IMR-90 (cell line): ENCODE results near the gene ENO3. TPM values are rescaled to one million over a fixed set of nuclear protein-coding genes. Genes with fewer than 3 reads are reported as not detected.
A peak's percentile ranks its signal among the peaks of the same experiment; 100 is the strongest.

Experiments
- ATAC-seq: fragments of 200-7000 bp; cut with Tn5 transposase; 2 replicates; pipeline ENCODE4 v1.9.1; 2020; ENCODE audit warnings: low read depth, mild to moderate bottlenecking, moderate library complexity
- BruUV-seq: library from RNA; stranded (reverse); fragments of 400-500 nt; replicated peaks from 2 replicates; lab custom pipeline; 2021; lab: Mats Ljungman, UMichigan
- CTCF ChIA-PET: fragments of 300-600 bp; formaldehyde crosslinking; extraction: SDS; loops from one replicate; lab custom pipeline; 2021; ENCODE audit warnings: antibody characterized with exemption; lab: Yijun Ruan, JAX
- POLR2A ChIA-PET: fragments of 300-600 bp; sonication (Branson Sonifier 250); formaldehyde crosslinking; loops from one replicate; lab custom pipeline; 2022; ENCODE audit warnings: antibody characterized with exemption; ENCODE audit not compliant: unreplicated experiment; lab: Charles Lee
- DNase-seq: peaks from one replicate; pipeline ENCODE4 v3.0.0; 2013
- H2AFZ ChIP-seq: replicated peaks from 2 replicates; pipeline ENCODE3; 2013; ENCODE audit warnings: low read length, mild to moderate bottlenecking; ENCODE audit not compliant: poor library complexity
- H2AK5ac ChIP-seq: 2 replicates; pipeline ENCODE4 v1.6.1; 2013; ENCODE audit warnings: low read depth, low read length, inconsistent platforms
- H2AK9ac ChIP-seq: replicated peaks from 2 replicates; pipeline ENCODE3; 2013; ENCODE audit warnings: mild to moderate bottlenecking, low read depth, low read length, moderate library complexity; ENCODE audit not compliant: poor library complexity
- H2BK120ac ChIP-seq: 2 replicates; pipeline ENCODE4 v1.6.1; 2013; ENCODE audit warnings: low read depth, low read length, inconsistent platforms
- H2BK15ac ChIP-seq: 3 replicates; pipeline ENCODE4 v1.6.1; 2013; ENCODE audit warnings: low read depth, low read length, inconsistent platforms
- H2BK20ac ChIP-seq: 2 replicates; pipeline ENCODE4 v1.6.1; 2013; ENCODE audit warnings: low read depth, mild to moderate bottlenecking, inconsistent platforms, low read length, moderate library complexity
- H2BK5ac ChIP-seq: 2 replicates; pipeline ENCODE4 v1.6.1; 2013; ENCODE audit warnings: mild to moderate bottlenecking, low read depth, low read length, inconsistent platforms; ENCODE audit not compliant: poor library complexity, severe bottlenecking
- H3K14ac ChIP-seq: replicated peaks from 2 replicates; pipeline ENCODE4 v1.6.1; 2013; ENCODE audit warnings: low read depth, low read length, inconsistent platforms
- H3K18ac ChIP-seq: 2 replicates; pipeline ENCODE4 v1.6.1; 2013; ENCODE audit warnings: low read depth, low read length, control low read depth
- H3K23ac ChIP-seq: 2 replicates; pipeline ENCODE4 v1.6.1; 2013; ENCODE audit warnings: low read depth, low read length, inconsistent platforms
- H3K27ac ChIP-seq: 2 replicates; pipeline ENCODE4 v1.5.1; 2013; ENCODE audit warnings: mild to moderate bottlenecking, control low read depth, low read length; ENCODE audit not compliant: insufficient read depth
- H3K27me3 ChIP-seq: 2 replicates; pipeline ENCODE4 v1.6.1; 2013; ENCODE audit warnings: low read length; ENCODE audit not compliant: control insufficient read depth, insufficient read depth
- H3K36me3 ChIP-seq: 2 replicates; pipeline ENCODE4 v1.6.1; 2013; ENCODE audit warnings: low read length, mixed read lengths; ENCODE audit not compliant: control insufficient read depth, insufficient read depth
- H3K4ac ChIP-seq: 2 replicates; pipeline ENCODE4 v1.6.1; 2013; ENCODE audit warnings: low read depth, low read length, inconsistent platforms
- H3K4me1 ChIP-seq: 2 replicates; pipeline ENCODE4 v1.6.1; 2013; ENCODE audit warnings: low read length, mixed read lengths; ENCODE audit not compliant: control insufficient read depth, insufficient read depth
- H3K4me2 ChIP-seq: 2 replicates; pipeline ENCODE4 v1.6.1; 2013; ENCODE audit warnings: low read depth, mild to moderate bottlenecking, control low read depth, low read length, moderate library complexity
- H3K4me3 ChIP-seq: 2 replicates; pipeline ENCODE4 v1.5.1; 2013; ENCODE audit warnings: low read depth, mild to moderate bottlenecking, control low read depth, low read length, moderate library complexity; ENCODE audit not compliant: insufficient read depth
- H3K56ac ChIP-seq: 2 replicates; pipeline ENCODE4 v1.6.1; 2013; ENCODE audit warnings: low read length, inconsistent platforms; ENCODE audit not compliant: insufficient read depth; ENCODE audit errors: extremely low read depth
- H3K79me1 ChIP-seq, 2 experiments: 2 replicates each; pipeline ENCODE4 v1.6.1; 2013; ENCODE audit warnings: low read length in 2 of 2, inconsistent platforms in 1 of 2, low read depth in 1 of 2
- H3K9ac ChIP-seq: 2 replicates; pipeline ENCODE4 v1.6.1; 2013; ENCODE audit warnings: low read depth, low read length, control low read depth
- H3K9me1 ChIP-seq: 2 replicates; pipeline ENCODE4 v1.6.1; 2013; ENCODE audit warnings: low read length, inconsistent platforms; ENCODE audit not compliant: insufficient read depth
- H3K9me3 ChIP-seq: 2 replicates; pipeline ENCODE4 v1.6.1; 2013; ENCODE audit warnings: low read length; ENCODE audit not compliant: control insufficient read depth, insufficient read depth
- H4K20me1 ChIP-seq: 2 replicates; pipeline ENCODE4 v1.6.1; 2013; ENCODE audit warnings: low read length, inconsistent platforms; ENCODE audit not compliant: insufficient read depth
- H4K5ac ChIP-seq: 2 replicates; pipeline ENCODE4 v1.6.1; 2013; ENCODE audit warnings: mild to moderate bottlenecking, low read depth, low read length, control low read depth
- H4K8ac ChIP-seq, 2 experiments: 2 replicates each; pipeline ENCODE4 v1.6.1; 2013; ENCODE audit warnings: low read depth in 2 of 2, low read length in 2 of 2, control low read depth in 1 of 2, inconsistent platforms in 1 of 2
- H4K91ac ChIP-seq: 2 replicates; pipeline ENCODE4 v1.6.1; 2013; ENCODE audit warnings: low read depth, low read length, inconsistent platforms; ENCODE audit not compliant: insufficient read depth
- BHLHE40 ChIP-seq: fragments of 150-350 bp; IDR thresholded peaks from 2 replicates; pipeline ENCODE4 v1.6.1; 2016; ENCODE audit warnings: mild to moderate bottlenecking, low read depth, low read length
- CEBPB ChIP-seq: IDR thresholded peaks from 2 replicates; pipeline ENCODE4 v1.6.1; 2012; ENCODE audit warnings: low read depth, low read length, improper control_type of control experiment
- CTCF ChIP-seq: conservative IDR thresholded peaks from 2 replicates; pipeline ENCODE4 v1.5.1; 2012; ENCODE audit warnings: mild to moderate bottlenecking, low read depth, low read length, improper control_type of control experiment
- FOS ChIP-seq: fragments of 150-350 bp; IDR thresholded peaks from 2 replicates; pipeline ENCODE4 v1.6.1; 2016; ENCODE audit warnings: low read depth, low read length
- MAFK ChIP-seq: IDR thresholded peaks from 2 replicates; pipeline ENCODE4 v1.6.1; 2012; ENCODE audit warnings: low read depth, low read length, improper control_type of control experiment
- MAZ ChIP-seq: IDR thresholded peaks from 2 replicates; pipeline ENCODE4 v1.6.1; 2012; ENCODE audit warnings: low read depth, mild to moderate bottlenecking, low read length, improper control_type of control experiment, moderate library complexity, borderline replicate concordance
- MXI1 ChIP-seq: IDR thresholded peaks from 2 replicates; pipeline ENCODE4 v1.6.1; 2012; ENCODE audit warnings: low read depth, mild to moderate bottlenecking, low read length, moderate library complexity, borderline replicate concordance
- NFE2L2 ChIP-seq: fragments of 150-350 bp; IDR thresholded peaks from 2 replicates; pipeline ENCODE4 v1.6.1; 2016; ENCODE audit warnings: low read depth, mild to moderate bottlenecking, low read length
- POLR2A ChIP-seq: IDR thresholded peaks from 2 replicates; pipeline ENCODE4 v1.6.1; 2012; ENCODE audit warnings: mild to moderate bottlenecking, low read depth, low read length
- RAD21 ChIP-seq: IDR thresholded peaks from 2 replicates; pipeline ENCODE4 v1.6.1; 2012; ENCODE audit warnings: low read length, improper control_type of control experiment
- RCOR1 ChIP-seq: IDR thresholded peaks from 2 replicates; pipeline ENCODE4 v1.6.1; 2012; ENCODE audit warnings: mild to moderate bottlenecking, low read length, improper control_type of control experiment; ENCODE audit not compliant: insufficient replicate concordance
- RFX5 ChIP-seq: IDR thresholded peaks from 2 replicates; pipeline ENCODE4 v1.8.0; 2012; ENCODE audit warnings: low read depth, mild to moderate bottlenecking, low read length, moderate library complexity
- SMC3 ChIP-seq: fragments of 150-350 bp; IDR thresholded peaks from 2 replicates; pipeline ENCODE4 v1.6.1; 2016; ENCODE audit warnings: low read depth, mild to moderate bottlenecking, antibody characterized with exemption, low read length, moderate library complexity
- WGBS, 2 experiments: methylation state at CpG; one replicate each; pipeline versions ENCODE4 v1.1.5 to v1.1.7; 2013; ENCODE audit warnings: missing lambda C conversion rate in 2 of 2; ENCODE audit not compliant: insufficient read length in 1 of 2; ENCODE audit errors: extremely low coverage in 2 of 2; 5-methylcytosine and 5-hydroxymethylcytosine counted together
- dilution Hi-C: fragments of 300-500 bp; cut with HindIII; formaldehyde crosslinking; loops from one replicate; pipeline ENCODE4 v1.14.3; 2018; ENCODE audit warnings: low sequenced_read_pairs; ENCODE audit not compliant: unreplicated experiment
- in situ Hi-C: fragments of 300-500 bp; cut with MboI; formaldehyde crosslinking; loops from 3 replicates; pipeline ENCODE4 v1.14.3; 2019; ENCODE audit warnings: low sequenced_read_pairs, inconsistent platforms, mixed read lengths
- intact Hi-C: fragments of 100-400 bp; cut with micrococcal nuclease; formaldehyde crosslinking; loops from 2 replicates; pipeline ENCODE4 v1.10.0; 2022
- polyA plus RNA-seq, 3 experiments: library from polyadenylated mRNA; depleted of rRNA; stranded (reverse); fragments of >200 nt; gene quantifications; 2 replicates each; pipeline ENCODE4 v1.2.3, GENCODE V29; 2012; ENCODE audit warnings: low replicate concordance in 1 of 3
- total RNA-seq: library from RNA; depleted of rRNA; stranded (reverse); fragments of >200 nt; gene quantifications from 2 replicates; pipeline ENCODE4 v1.2.3, GENCODE V29; 2012

Gene ENO3
- total and polyA plus RNA-seq, 2 of the 4 experiments (the other 2 are of a cell fraction) = 1.4 to 5.1 TPM

- peak overlapping the region; percentile 97 for H3K9ac ChIP-seq
- peak overlapping the region; percentile 98 for H2BK5ac ChIP-seq
- H3K18ac ChIP-seq = no peak overlapping the region
- no peak overlapping the region for H4K5ac ChIP-seq
- peak overlapping the region; percentile 46 for H2AK9ac ChIP-seq
- H3K79me1 ChIP-seq = peaks cover 12 to 47% of the 10 kb centered on the region in 2 experiments; a peak in 3 of 4 replicates
- peak overlapping the region; percentile 26; the same call in 1 of the 2 replicates for H3K56ac ChIP-seq
- H2AK5ac ChIP-seq = peak overlapping the region; percentile 94
- WGBS, 2 experiments = 0 to 100% methylated on average over 1 of the region's 7 CpGs
- in situ Hi-C loops (no loop called here), dilution Hi-C loops (no loop called here), intact Hi-C loops (no loop called here)
- peaks cover 16% of the 10 kb centered on the region for H3K4me1 ChIP-seq
- no peak overlapping the region for H2BK120ac ChIP-seq
- peak; percentile 10 for ATAC-seq
- H3K9me3 ChIP-seq = no peaks in the 10 kb centered on the region
- POLR2A ChIA-PET = interaction anchor here (0.7 to 2.2 kb wide), 3 partner anchors 22 to 52 kb away, joined by 3 to 6 read pairs (median 4); partner anchors contain the start of genes CAMTA2, INCA1 and SPAG7
- H2BK15ac ChIP-seq = no peak overlapping the region
- peaks cover 41% of the 10 kb centered on the region for H3K36me3 ChIP-seq
- H3K27me3 ChIP-seq = no peaks in the 10 kb centered on the region
- H4K8ac ChIP-seq = no peak overlapping the region; a peak in 1 of 4 replicates
- peak overlapping the region; percentile 74 for H3K4ac ChIP-seq
- peak overlapping the region; percentile 95; the same call in 1 of the 2 replicates for H3K14ac ChIP-seq
- H3K23ac ChIP-seq = peak overlapping the region; percentile 65
- BruUV-seq = no TSS peak
- H2BK20ac ChIP-seq = no peak overlapping the region
- no peak overlapping the region for H2AFZ ChIP-seq
- H3K4me2 ChIP-seq = peak overlapping the region; percentile 78
- no peak overlapping the region for H4K91ac ChIP-seq
- peaks cover 9% of the 10 kb centered on the region; the same call in 1 of the 2 replicates for H3K9me1 ChIP-seq
- peaks cover 66% of the 10 kb centered on the region for H4K20me1 ChIP-seq
- TF ChIP-seq CEBPB (peak; percentile 36; the same call in 1 of the 2 replicates), MXI1 (peak; percentile 62; the same call in 1 of the 2 replicates), FOS (peak; percentile 98), CTCF (no peak), RFX5 (no peak), NFE2L2 (0 out of 2 replicates have a peak, but pooled peaks have one; percentile 19), RAD21 (0 out of 2 replicates have a peak, but pooled peaks have one; percentile 8), SMC3 (no peak), MAZ (peak; percentile 32; the same call in 1 of the 2 replicates), RCOR1 (no peak), BHLHE40 (peak; percentile 57; the same call in 1 of the 2 replicates), POLR2A (peak; percentile 34), MAFK (no peak)
- CTCF ChIA-PET = no interaction called here
- H3K4me3 ChIP-seq = no peak overlapping the region
- H3K27ac ChIP-seq = peak overlapping the region; percentile 96
- peak; percentile 93 for DNase-seq
Observed at GRCh38 chr17:4945176-4945943, 5.6 kb upstream of the ENO3 start.
